ENCODE data around the gene TEX36.

GRCh38 chr10:125656523-125656922 is 26.4 kb downstream of the TEX36 start:
- TF ChIP-seq CTCF (IDR thresholded peaks at IDR 0.05) (no peak), EP300 (IDR thresholded peaks at IDR 0.05) (no peak), POLR2A (IDR thresholded peaks at IDR 0.05; ENCODE audit: low read depth) (no peak), POLR2AphosphoS5 (IDR thresholded peaks at IDR 0.05) (no peak)

All from esophagus muscularis mucosa (tissue), 4 donors.